Measurements from ENCODE around the gene GRB2.

- no peak for TF ChIP-seq EZH2phosphoT487 (IDR thresholded peaks at IDR 0.05; ENCODE audit: unreplicated experiment)
- no peak for TF ChIP-seq CTCF (conservative IDR thresholded peaks at IDR 0.05; ENCODE audit: low read depth in 2 of 2)
- no peak for TF ChIP-seq EZH2 (IDR thresholded peaks at IDR 0.05; ENCODE audit: low read depth, unreplicated experiment)
- TF ChIP-seq CREB1 (CRISPR knock-in tag; IDR thresholded peaks at IDR 0.05; ENCODE audit: low read depth): no peak
- TF ChIP-seq POLR2AphosphoS5 (IDR thresholded peaks at IDR 0.05; ENCODE audit: low read depth): no peak
- TF ChIP-seq, protein P1, sequence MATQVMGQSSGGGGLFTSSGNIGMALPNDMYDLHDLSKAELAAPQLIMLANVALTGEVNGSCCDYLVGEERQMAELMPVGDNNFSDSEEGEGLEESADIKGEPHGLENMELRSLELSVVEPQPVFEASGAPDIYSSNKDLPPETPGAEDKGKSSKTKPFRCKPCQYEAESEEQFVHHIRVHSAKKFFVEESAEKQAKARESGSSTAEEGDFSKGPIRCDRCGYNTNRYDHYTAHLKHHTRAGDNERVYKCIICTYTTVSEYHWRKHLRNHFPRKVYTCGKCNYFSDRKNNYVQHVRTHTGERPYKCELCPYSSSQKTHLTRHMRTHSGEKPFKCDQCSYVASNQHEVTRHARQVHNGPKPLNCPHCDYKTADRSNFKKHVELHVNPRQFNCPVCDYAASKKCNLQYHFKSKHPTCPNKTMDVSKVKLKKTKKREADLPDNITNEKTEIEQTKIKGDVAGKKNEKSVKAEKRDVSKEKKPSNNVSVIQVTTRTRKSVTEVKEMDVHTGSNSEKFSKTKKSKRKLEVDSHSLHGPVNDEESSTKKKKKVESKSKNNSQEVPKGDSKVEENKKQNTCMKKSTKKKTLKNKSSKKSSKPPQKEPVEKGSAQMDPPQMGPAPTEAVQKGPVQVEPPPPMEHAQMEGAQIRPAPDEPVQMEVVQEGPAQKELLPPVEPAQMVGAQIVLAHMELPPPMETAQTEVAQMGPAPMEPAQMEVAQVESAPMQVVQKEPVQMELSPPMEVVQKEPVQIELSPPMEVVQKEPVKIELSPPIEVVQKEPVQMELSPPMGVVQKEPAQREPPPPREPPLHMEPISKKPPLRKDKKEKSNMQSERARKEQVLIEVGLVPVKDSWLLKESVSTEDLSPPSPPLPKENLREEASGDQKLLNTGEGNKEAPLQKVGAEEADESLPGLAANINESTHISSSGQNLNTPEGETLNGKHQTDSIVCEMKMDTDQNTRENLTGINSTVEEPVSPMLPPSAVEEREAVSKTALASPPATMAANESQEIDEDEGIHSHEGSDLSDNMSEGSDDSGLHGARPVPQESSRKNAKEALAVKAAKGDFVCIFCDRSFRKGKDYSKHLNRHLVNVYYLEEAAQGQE (IDR thresholded peaks at IDR 0.05; ENCODE audit: unreplicated experiment): no peak
These were observed 8.3 kb downstream of the GRB2 start for GRCh38 chr17:75397217-75397616.

Measured in GM23338 (cell line).